H1 (cell line): ENCODE measurements around the gene GALR2. TPM values are rescaled to one million over a fixed set of nuclear protein-coding genes. Genes with fewer than 3 reads are reported as not detected.

Experiments used
- ASH2L ChIP-seq: fragments of 200-600, 300-600 bp; sonication (generic); IDR thresholded peaks from one replicate; pipeline ENCODE4 v1.7.1; 2017; ENCODE audit warnings: low read length
- BACH1 ChIP-seq: IDR thresholded peaks from 2 replicates; pipeline ENCODE4 v1.6.1; 2012; ENCODE audit warnings: low read length, improper control_type of control experiment
- BCL11A ChIP-seq, 2 experiments: IDR thresholded peaks; one replicate each; pipeline ENCODE4 v1.6.1; 2011; ENCODE audit warnings: low read depth in 2 of 2, low read length in 2 of 2, mild to moderate bottlenecking in 2 of 2
- CBX8 ChIP-seq: fragments of 300-800, 300-1000 bp; sonication (generic); IDR thresholded peaks from 2 replicates; pipeline ENCODE4 v1.7.1; 2016; ENCODE audit warnings: low read depth, low read length, borderline replicate concordance
- CHD2 ChIP-seq: IDR thresholded peaks from 2 replicates; pipeline ENCODE4 v1.6.1; 2012; ENCODE audit warnings: low read length, improper control_type of control experiment
- GTF2F1 ChIP-seq: IDR thresholded peaks from 2 replicates; pipeline ENCODE4 v1.6.1; 2012; ENCODE audit warnings: low read depth, low read length, improper control_type of control experiment, borderline replicate concordance
- KDM4A ChIP-seq: IDR thresholded peaks from one replicate; pipeline ENCODE4 v1.7.1; 2012; ENCODE audit warnings: low read depth, mild to moderate bottlenecking, moderate library complexity, low read length, inconsistent platforms; ENCODE audit not compliant: severe bottlenecking
- RBBP5 ChIP-seq: IDR thresholded peaks from 2 replicates; pipeline ENCODE4 v1.7.1; 2012; ENCODE audit warnings: low read depth, mild to moderate bottlenecking, inconsistent platforms, low read length, moderate library complexity, borderline replicate concordance
- SP4 ChIP-seq: IDR thresholded peaks from 2 replicates; pipeline ENCODE4 v1.6.1; 2012; ENCODE audit warnings: low read length, inconsistent platforms
- polyA plus RNA-seq, 7 experiments: library from polyadenylated mRNA; depleted of rRNA in 3 of 7; stranded (reverse) in 5 of 7; unstranded in 2 of 7; fragments of >200 nt in 5 of 7; fragments of 200-250 nt in 2 of 7; gene quantifications; 1 replicate in 5 of 7; 2 replicates in 1 of 7; 4 replicates in 1 of 7; pipeline versions ENCODE4 v1.2.1 to v1.2.3, GENCODE V29; 2011 to 2013; ENCODE audit warnings: missing spikeins in 2 of 7, mixed read lengths in 2 of 7
- total RNA-seq: library from RNA; stranded (reverse); fragmentation: NEBNext Ultra II Directional; extraction: Animal tissue kit (Norgen Biotek cat#: 25700); gene quantifications from 2 replicates; pipeline ENCODE4 v1.2.1, GENCODE V29; 2021
- TF ChIP-seq, protein P1 (sequence below): IDR thresholded peaks from 2 replicates; pipeline ENCODE4 v1.6.1; 2011; ENCODE audit warnings: low read depth, mild to moderate bottlenecking, low read length; ENCODE audit not compliant: insufficient read depth

The GALR2 gene
- total and polyA plus RNA-seq, 2 of the 8 experiments (the other 6 are each of a cell fraction or from before 2014, with no cell fraction given), result 0.86 to 2.2 TPM

DNA sequence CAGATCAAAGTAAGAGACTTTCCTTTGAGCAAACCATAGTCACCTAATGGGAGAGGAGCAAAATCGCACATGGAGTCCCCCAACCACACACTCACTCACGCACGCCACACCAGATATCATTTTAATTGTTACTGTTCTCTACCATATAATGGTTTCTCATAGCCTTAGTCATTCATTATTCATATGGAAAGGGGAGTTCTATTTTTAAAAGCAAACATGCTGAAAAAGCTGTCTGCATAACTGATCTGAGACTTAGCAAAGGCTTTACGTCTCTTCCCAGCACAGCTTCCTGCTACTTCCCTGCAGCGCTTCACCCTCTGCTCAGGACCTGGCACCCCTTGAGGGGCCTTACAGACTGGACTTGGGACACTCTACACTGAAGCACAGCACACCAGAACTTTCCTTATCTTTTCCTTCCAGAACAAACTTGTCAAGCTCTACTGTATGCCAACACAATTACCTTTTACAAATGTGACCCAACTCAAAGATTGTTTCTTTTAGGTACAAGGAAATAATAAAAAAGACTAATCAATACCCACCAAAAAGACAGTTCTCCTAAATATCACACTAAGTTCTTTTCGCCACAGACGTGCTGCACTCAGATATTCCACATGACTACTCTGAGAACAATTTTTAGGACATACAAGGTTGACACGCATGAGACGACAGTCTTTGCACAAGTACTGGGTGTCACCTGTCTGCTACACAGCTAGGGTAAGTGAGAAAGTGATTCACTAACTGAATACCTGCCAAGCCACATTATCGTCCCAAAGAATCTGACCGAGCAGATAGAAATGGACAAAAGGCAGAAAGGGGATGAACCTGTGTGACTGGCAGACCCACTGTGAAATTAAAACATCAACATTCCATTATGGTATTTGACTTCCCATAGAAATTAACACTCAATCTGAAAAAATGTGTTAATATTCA, 23.8 kb upstream of the GALR2 start (continued):
- TF ChIP-seq BCL11A (IDR thresholded peaks at IDR 0.05; ENCODE audit: low read depth in 2 of 2, low read length in 2 of 2), result no peak
- TF ChIP-seq ASH2L, result no peak
- TF ChIP-seq CHD2, result no peak
- TF ChIP-seq KDM4A, result no peak
- TF ChIP-seq CBX8, result no peak
- no peak for TF ChIP-seq RBBP5
- no peak for TF ChIP-seq GTF2F1
- no peak for TF ChIP-seq BACH1
- no peak for TF ChIP-seq SP4
- TF ChIP-seq, protein P1, sequence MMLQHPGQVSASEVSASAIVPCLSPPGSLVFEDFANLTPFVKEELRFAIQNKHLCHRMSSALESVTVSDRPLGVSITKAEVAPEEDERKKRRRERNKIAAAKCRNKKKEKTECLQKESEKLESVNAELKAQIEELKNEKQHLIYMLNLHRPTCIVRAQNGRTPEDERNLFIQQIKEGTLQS, result no peak
